GM23248 (cell line): Measurements from ENCODE around the gene SPRTN.

ENCODE experiments used
- EZH2 ChIP-seq: fragments of 200-600 bp; sonication (generic); IDR thresholded peaks from 2 replicates; pipeline ENCODE4 v1.6.1; 2018; ENCODE audit warnings: antibody characterized with exemption, mild to moderate bottlenecking; ENCODE audit not compliant: insufficient read depth, poor library complexity, severe bottlenecking
- EZH2phosphoT487 ChIP-seq: fragments of 200-600 bp; sonication (generic); IDR thresholded peaks from 2 replicates; pipeline ENCODE4 v1.6.1; 2018; ENCODE audit warnings: antibody characterized with exemption, moderate library complexity, mild to moderate bottlenecking, low read depth; ENCODE audit not compliant: insufficient read depth

DNA sequence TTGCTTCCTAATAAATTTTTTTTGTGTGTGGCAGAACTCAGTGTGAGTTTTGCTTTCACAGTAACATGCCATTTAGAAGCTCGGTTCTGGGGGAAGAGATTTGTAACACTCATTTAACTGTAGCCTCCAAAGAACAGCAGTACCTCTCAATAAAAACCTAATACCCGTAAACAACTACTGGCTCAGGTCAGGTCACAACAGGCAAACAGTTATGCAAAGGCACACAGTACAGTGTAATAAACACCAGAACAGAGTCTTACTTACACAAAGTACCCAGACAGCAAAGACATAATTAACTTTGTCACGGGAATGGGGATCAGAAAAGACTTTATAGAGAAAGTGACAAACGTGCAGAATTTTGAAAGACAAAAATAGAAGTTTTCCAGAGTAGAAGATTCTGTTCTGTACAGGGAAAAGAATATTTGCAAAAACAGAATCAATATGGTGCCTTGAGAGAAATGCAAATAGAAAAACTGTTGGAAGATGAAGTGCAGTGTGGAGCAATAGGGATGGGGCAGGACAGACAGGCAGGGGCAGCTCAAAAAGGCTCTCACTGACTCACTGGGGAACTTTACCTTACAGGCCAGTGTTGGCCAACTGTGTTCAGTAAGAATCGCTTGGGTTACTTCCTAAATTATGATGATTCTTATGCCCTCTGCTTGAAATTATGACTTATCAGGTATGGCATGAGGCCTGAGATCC, 45.2 kb downstream of the SPRTN start:
- no peak for TF ChIP-seq EZH2
- TF ChIP-seq EZH2phosphoT487: no peak
